ENCODE measurements around the gene GCG.

GCG gene

DNA sequence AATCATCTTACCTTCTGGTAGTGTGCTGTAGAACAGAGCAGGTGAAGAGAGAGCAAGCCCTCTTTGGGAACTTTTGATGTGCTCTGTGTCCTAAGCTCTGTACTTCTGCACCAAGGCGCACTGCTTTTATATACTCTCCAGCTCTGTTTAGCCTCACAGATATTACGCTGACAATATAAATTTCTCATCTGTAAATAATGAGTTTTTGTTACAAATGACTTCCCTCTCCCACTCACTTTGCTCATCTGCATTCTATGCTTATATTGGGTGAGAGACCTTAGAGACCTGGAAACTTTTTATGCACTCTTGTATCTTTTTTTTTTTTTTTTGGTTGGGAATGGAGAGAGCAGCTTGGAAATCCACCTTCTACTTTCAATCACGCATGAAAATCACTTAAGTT, at the start of gene GCG:
GCG (minus strand) TSS at position 101 of the 400 bp plus-strand sequence. CDS start 3,069 bp downstream, outside the sequence.
- DNase-seq: no peak

DNA sequence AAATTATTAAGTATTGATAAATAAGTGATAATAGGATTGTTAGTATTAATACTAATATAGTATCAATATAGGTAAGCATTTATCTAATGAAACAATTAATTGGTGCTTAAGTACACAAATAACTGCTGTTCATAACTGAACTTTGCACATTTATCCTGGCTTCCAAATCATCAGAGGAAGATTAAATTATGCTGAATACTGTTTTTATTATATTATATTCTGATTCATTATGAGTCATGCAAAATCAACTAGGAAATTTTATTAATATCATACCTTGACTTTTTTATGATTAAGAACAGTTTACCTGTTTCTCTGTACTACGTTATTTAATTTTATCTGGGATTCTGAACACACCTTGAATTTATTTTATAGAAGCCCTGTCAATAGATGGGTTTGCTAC, 48.6 kb upstream of the GCG start:
- DNase-seq: no peak

DNA sequence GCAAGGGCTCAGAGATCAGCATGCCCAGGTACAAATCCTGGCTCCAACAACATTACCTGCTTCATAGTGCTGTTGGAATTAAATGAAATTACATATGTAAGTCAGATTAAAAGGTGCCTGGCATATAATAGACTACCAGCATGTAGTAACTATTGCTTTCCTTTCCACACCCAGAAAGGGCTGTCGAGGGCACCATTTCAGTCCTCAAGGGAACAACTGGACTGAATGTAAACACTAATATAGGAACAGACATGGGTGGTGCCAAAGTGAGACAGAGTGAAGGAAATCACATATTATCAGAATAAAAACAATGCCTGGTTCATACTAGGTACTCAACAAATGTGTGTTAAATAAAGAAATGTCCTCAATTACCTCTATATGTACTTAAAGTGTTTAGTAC, 47.9 kb upstream of the GCG start:
- DNase-seq: peak; percentile 9

DNA sequence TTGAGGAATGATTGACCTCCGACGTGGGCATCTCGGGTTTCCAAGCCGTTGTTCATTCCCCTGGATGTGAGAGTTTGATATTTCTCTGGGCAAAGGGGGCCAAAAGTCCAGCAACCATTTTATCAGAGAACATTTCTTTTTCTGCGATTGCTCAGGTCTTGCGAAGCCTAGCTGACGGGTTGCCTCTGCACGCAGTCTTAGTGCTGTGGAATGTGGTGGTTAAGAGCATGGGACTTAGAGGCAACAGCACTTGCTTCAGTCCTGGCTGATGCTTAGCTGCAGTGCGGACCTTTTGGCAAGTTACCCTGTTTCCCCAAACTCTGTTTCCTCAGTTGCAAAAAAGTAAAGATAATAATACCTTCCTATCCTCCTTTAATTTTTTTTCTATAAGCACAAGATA, 46.2 kb upstream of the GCG start:
- DNase-seq: no peak

- DNase-seq: no peak
These were observed 45.2 kb upstream of the GCG start for GRCh38 chr2:162197069-162197825.

DNA sequence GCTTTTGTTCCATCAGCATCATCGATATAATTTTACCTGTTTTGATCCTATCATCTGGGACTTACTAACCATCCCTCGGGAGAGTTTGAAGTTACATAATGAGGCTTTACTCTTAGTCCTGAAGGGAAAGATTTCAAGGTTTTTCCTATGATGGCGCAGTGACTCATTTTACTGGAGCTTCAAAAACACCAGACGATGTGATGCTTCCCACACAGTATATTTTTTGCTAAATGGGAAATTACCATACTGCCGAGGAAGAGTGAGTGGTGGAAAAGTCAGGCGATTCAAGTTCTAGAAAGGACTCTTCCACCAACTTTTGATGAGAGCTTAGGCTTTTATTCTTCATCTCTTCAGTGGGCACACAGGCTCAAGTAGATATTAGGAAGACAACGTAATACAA, 44.6 kb upstream of the GCG start:
- DNase-seq: no peak

GRCh38 chr2:162188451-162188850, 36.4 kb upstream of the GCG start:
- DNase-seq: no peak

GRCh38 chr2:162185541-162186232, 33.6 kb upstream of the GCG start:
- DNase-seq: no peak

- peak; percentile 73 for DNase-seq
These were observed 32.9 kb upstream of the GCG start for GRCh38 chr2:162184821-162185450.

GRCh38 chr2:162184359-162184758, 32.3 kb upstream of the GCG start:
- no peak for DNase-seq

DNA sequence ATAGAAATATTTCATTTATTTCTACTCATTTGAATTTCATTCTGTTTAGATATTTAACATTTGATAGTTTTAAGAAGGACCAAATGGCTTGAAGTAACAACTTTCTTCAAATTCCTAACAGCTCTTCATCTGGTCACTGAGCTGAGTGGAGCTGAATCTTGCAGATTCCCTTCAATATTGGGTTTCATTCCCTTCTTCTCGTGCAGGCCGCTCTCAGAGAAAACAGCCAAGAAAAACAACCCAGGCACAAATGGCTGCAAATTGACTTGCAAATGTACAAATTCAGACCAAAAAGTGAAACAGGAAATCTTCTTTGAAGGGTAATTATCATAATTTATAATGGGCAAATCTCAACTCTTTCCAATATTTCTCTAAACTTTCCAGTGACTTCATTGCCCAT, 30.3 kb upstream of the GCG start:
- DNase-seq: no peak

DNA sequence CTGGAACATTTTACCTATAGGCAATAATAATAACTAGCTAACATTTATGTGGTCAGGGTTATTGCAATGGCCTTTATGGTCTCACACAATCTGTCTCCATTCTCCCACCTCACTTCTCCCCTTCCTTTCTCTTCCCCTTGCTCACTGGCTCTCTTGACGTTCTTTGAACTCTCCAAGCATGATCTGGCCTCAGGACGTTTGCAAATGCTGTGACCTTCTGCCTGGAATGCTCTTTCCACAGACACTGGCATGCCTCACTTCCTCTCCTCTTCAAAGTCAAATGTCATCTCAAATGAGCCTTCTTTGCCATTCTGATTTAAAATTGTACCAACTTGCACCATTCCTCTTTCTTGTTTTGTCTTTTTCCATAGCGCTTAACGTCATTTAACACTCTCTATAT, 25.3 kb upstream of the GCG start:
- no peak for DNase-seq

GRCh38 chr2:162175714-162176113, 23.7 kb upstream of the GCG start:
- no peak for DNase-seq

GRCh38 chr2:162174746-162175145, 22.7 kb upstream of the GCG start:
- no peak for DNase-seq

GRCh38 chr2:162172802-162173370, 20.8 kb upstream of the GCG start:
- DNase-seq: no peak

DNA sequence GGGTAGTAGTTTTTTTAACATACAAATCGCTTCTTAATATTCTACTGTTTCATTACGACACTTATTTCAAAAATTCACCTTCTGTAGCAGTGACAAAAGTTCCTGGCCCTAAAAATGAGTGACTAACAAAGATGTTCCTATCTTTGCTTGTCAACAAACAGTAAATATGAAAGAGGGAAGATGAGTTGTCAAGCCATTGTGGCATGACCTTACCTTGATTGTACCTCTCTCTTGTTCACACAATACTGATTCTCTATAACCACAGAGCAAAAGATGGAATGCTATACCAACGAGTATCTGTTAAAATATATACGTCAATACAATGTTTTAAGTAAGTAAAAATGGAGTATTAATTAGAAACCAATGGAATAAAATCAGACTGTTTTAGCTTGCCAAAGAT, 14.7 kb upstream of the GCG start:
- DNase-seq: no peak

DNA sequence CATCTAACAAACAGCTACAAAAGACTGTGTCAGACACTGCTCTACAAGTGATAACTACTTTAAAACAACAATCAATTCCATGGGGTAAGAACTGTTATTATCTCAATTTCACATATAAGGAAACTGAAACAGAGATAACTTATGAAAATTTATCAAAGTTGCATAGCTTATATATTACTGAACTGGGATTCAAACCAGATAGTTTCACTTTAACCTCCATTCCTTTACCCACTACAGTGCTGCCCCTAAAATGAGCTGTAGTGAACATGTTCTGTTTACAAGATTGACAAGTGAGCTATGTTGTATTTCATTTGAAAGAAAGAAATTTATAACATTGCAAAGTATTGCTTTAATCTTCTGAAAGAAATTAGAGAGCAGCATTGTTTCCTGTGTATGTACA, 14.1 kb upstream of the GCG start:
- no peak for DNase-seq

DNA sequence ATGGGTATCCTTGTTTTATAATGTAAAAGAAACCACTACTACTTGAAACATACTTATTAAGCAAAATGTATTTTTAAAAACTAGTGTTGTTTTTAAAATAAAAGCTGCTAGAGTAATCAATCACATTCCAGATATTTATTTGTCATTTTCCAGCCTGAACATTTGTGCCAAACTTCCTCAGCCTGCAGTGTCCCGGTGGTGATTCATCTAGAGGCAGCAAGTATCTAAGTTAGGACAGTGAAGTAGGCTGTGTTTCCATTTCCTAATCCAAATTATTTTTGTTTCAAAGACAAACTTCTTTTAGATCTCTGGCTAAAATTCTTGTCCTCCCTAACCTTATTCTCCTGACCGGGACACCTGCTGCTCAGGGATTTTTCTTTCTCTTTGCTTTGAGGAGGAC, 12.8 kb upstream of the GCG start:
- DNase-seq: no peak

DNA sequence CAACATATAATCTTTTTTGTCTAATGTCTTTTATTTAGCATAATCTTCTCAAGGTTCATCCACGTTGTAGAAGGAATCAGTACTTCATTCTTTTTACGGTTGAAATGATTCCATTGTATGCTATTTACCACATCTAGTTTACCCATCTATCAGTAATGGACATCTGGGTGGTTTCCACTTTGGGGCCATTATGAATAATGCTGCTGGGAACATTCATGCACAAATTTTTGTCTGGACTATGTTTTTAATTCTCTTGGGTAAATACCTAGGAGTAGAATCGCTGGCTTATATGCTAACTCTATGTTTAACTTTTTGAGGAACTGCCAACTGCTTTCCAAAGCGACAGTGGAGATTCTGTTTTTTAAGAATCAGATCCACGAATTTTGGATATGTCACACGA, 7.4 kb upstream of the GCG start:
- no peak for DNase-seq

- DNase-seq: no peak
These were observed 4.1 kb upstream of the GCG start for GRCh38 chr2:162156149-162156548.

GRCh38 chr2:162155093-162155492, 3.0 kb upstream of the GCG start:
- DNase-seq: no peak

DNA sequence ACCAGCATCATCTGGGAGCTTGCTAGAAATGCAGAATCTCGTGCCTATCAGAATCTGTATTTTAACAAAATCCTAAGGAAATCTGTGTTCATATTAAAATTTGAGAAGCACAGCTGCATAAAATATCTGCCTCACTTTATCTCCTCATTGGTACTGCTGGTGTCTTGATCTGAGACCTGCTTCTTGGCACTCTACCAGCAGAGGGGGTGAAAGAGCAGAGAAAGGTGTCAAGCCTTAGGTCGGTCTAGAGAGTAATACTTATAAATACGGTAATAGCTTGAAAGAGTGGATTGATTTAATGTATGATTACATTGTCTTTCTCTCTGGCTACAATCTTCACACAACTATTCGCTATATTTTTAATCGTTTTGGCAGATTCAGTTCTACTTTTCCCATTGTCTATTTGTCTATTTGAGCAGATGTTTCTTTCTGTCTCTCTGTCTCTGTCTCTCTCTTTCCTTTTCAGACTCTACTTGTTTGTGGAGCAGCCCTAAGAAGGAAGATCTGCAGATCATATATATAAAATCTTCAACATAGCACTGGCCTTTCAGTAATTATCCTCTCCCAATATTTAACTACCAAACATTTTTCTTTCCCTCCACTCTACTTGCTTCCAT, 1.7 kb upstream of the GCG start:
- peak; percentile 50 for DNase-seq

- DNase-seq: no peak
These were observed 2.1 kb downstream of the GCG start for GRCh38 chr2:162149940-162150339.

Data from DMS153 (cell line).